GM12865 (cell line): ENCODE data around the gene MANBA.

Experiments
- DNase-seq: peaks from one replicate; pipeline ENCODE4 v3.0.0; 2010; ENCODE audit warnings: low read depth
- H3K4me3 ChIP-seq: 2 replicates; pipeline ENCODE4 v1.5.1; 2011; ENCODE audit warnings: mild to moderate bottlenecking, low read depth, low read length, control low read depth
- CTCF ChIP-seq: IDR thresholded peaks from 2 replicates; pipeline ENCODE4 v1.5.1; 2011; ENCODE audit warnings: low read length, control low read depth, low read depth, inconsistent platforms; ENCODE audit not compliant: insufficient read depth; ENCODE audit errors: missing control alignments

The MANBA gene

DNA sequence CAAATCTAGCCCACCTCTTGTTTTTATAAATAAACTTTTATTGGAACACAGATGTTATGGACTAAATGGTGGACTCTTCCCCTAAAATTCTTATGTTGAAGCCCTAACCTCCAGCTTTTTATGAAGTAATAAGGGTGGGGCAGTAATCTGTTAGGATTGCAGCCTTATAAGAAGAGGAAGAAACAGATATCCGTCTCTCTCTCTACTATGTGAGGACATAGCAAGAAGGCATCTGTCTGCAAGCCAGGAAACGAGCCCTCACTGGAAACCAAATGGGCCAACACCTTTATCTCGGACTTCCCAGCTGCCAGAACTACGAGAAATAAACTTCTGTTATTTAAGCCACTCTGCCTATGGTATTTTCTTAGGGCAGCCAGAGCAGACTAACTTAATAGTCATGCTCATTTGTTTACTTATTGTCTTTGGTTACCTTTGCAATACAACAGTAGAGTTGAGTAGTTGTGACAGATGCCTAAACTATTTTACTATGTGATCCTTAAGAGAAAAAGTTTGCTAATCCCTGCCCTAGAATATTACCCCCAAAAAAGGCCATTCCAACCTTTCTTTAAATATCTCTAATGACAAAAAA is 67.4 kb downstream of the MANBA start:
- DNase-seq = no peak
- no peak for TF ChIP-seq CTCF
- no peak overlapping the region for H3K4me3 ChIP-seq

DNA sequence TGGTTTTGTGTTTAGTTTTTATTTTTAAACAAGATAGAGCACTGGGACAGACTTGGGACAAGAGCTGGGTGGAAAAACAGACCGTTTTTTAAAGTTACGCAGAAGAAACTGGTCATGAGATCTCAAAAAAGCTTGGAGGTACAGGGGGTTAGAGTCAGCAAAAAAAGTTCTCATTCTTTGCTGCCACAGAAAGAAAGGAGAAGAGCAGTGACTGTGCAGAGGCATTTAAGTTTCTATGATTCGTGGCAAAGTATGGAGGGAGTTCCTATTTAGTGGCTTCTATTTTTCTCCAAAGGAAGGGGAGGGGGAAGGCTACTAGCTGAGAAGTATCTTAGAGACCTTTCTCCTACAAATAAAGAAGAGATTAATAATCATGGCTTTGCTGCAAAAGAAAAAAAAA is 68.3 kb downstream of the MANBA start:
- no peak for DNase-seq
- H3K4me3 ChIP-seq = no peak overlapping the region
- TF ChIP-seq CTCF = no peak

DNA sequence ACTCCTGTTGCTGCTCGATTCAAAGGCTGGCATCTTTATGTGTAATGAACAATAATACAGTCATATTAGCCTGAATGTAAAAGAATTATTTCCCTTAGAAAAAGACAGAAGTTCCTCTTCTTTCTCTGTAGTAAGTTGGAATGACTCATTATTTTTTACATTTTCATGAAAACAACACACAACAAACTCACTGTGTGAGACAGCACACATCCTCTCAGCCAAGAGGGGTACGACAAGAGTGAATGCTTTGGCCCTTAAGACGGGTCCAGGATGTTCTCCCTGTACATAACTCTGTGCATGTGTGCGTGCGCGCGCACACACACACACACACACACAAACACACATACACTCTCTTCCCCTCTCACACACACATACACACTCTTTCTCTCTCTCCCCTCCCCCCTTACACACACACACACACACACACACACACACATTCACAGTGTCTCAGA is 72.8 kb downstream of the MANBA start:
- peak; percentile 68 for DNase-seq
- H3K4me3 ChIP-seq = peak overlapping the region; percentile 57

DNA sequence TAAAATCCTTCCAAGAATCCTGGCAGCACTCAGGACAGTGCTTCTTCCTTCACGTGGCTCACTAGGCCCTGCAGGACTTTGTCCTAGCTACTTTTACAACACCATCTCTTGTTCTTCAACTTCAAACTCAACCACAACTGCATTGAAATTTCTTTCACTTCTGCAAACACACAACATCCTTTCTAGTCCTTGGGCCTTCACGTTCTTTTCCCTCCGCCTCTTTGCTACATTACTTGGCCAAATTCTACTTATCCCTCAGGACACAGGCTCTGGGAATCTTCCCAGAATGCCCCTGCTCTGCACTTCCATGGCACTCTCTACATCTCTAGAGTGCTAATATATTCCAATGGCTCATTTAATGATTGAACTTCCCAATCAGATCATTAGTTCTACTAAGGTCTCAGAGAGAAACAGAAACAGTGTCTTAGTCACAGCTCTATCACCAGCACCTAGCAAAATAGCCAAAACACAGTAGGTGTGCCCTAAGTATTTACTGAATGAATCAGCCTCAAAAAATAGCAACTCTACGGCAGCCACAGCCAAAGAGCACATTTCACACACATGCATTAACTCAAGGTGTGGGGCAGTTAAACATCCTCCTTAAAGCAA is 73.3 kb downstream of the MANBA start:
- H3K4me3 ChIP-seq = peak overlapping the region; percentile 57
- peak; percentile 90 for DNase-seq
- TF ChIP-seq CTCF = no peak

More for the DNA sequence above, 72.8 kb downstream of the MANBA start:
- no peak for TF ChIP-seq CTCF

DNA sequence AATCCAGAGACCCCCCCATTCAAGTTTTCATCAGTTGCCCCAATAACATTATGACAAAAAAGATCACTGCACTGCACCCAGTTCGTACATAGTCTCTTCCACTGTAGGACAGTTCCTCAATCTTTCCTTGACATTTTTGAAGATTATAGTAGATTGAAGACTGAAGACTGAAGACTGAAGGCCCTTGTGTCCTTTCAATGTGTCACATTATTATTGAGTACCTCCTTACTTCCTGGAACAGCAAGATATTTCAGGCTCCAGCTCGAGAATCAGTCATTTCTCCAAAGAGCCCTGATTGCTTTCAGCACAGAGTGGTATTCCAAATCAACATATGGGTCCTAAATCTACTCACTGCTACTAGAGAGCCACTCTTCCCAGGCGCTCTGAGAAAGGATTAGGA is 75.0 kb downstream of the MANBA start:
- no peak for TF ChIP-seq CTCF
- DNase-seq = no peak
- H3K4me3 ChIP-seq = no peak overlapping the region

DNA sequence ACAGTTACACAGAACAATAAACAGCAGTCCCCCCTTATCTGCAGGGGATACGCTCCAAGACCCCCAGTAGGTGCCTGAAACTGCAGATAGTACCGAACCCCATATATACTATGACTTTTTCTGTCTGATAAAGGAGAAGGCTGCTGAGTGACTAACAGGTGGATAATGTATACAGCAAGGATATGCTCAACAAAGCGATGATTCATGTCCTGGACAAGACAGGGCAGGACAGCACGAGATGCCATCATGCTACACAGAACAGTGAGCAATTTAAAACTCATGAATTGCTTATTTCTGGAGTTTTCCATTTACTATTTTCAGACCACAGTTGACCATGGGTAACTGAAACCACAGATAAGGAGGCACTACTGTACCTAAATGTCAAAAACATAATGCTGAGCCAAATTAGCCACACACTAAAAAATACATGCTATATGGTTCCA is 76.1 kb downstream of the MANBA start:
- no peak for TF ChIP-seq CTCF
- DNase-seq = peak; percentile 51
- H3K4me3 ChIP-seq = no peak overlapping the region
